Measurements from ENCODE around the gene BCL2.
A peak's percentile ranks its signal among the peaks of the same experiment; 100 is the strongest.

Gene BCL2

DNA sequence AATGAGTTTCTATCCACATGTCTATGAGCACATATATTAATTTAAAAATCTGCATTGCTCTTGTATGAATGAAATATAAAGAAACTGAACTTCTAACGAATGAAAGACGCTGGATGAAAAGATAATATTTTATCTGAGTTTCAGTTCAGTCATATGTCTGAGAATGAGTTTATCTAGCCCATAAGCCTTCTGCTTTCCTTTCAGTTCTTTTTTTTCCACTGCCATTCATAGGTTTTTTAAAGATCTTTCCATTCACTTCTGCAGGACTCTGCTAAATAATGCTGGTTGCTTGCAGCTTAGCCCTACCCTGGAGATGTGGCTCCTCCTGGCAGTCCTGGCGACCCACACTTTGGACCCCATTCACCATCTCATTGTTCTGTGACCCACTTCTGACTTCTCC lies 109.0 kb downstream of the BCL2 start:
- Mint-ChIP-seq H3K4me3 (no peak overlapping the region), H3K36me3 (ENCODE audit: low read depth) (no peaks in the 10 kb centered on the region), H3K9me3 (no peaks in the 10 kb centered on the region), H3K27ac (no peak overlapping the region), H3K27me3 (ENCODE audit: low read depth) (no peaks in the 10 kb centered on the region), H3K4me1 (peaks cover 17% of the 10 kb centered on the region)
- TF ChIP-seq, protein P1, sequence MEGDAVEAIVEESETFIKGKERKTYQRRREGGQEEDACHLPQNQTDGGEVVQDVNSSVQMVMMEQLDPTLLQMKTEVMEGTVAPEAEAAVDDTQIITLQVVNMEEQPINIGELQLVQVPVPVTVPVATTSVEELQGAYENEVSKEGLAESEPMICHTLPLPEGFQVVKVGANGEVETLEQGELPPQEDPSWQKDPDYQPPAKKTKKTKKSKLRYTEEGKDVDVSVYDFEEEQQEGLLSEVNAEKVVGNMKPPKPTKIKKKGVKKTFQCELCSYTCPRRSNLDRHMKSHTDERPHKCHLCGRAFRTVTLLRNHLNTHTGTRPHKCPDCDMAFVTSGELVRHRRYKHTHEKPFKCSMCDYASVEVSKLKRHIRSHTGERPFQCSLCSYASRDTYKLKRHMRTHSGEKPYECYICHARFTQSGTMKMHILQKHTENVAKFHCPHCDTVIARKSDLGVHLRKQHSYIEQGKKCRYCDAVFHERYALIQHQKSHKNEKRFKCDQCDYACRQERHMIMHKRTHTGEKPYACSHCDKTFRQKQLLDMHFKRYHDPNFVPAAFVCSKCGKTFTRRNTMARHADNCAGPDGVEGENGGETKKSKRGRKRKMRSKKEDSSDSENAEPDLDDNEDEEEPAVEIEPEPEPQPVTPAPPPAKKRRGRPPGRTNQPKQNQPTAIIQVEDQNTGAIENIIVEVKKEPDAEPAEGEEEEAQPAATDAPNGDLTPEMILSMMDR (IDR thresholded peaks at IDR 0.05; ENCODE audit: unreplicated experiment in 3 of 3), result no peak

DNA sequence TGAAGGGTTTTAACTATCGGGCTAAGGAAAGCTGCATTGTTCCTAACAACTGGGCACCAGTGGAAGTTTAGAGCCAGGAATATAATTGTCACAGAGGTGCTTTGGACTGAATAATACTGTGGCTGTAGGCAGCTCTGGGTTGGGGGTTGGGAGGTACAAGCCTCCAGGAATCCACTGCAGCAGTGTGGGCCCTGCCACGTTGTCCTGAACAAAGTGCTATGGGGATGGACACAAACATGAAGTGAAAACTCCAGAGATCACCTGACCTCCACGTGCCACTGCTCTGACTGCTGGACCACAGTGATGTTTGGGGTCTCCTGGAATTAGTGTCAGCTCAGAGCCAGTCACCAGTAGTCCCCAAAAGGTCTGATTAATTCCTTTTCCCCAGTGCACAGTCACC lies 110.9 kb downstream of the BCL2 start:
- Mint-ChIP-seq H3K36me3 (ENCODE audit: low read depth) (no peaks in the 10 kb centered on the region), H3K27me3 (ENCODE audit: low read depth) (no peaks in the 10 kb centered on the region), H3K9me3 (no peaks in the 10 kb centered on the region), H3K27ac (peak overlapping the region in 2 of 3 experiments; percentile 23 to 24), H3K4me3 (no peak overlapping the region), H3K4me1 (peaks cover 17% of the 10 kb centered on the region)
- TF ChIP-seq, protein P1 (IDR thresholded peaks at IDR 0.05; ENCODE audit: unreplicated experiment in 3 of 3), result no peak

DNA sequence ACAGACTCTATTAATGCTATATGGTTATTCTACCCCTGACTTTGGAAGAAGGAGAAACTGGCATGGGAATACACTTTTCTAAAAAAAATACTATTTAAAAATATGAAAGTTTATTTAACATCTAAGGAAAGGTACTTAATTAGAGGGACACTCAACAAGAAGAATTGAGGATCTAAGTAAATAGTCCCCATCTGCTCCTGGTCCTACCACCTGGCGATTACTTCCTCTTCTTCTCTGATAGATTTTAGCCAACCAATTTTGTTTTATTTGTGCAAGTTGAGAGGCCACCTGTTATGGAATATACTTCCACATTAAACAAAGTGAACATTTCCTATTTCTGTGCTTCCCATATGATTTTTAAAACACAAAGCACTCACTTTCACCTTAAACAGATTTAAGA lies 111.7 kb downstream of the BCL2 start:
- Mint-ChIP-seq H3K27ac (no peak overlapping the region), H3K36me3 (ENCODE audit: low read depth) (no peaks in the 10 kb centered on the region), H3K9me3 (no peaks in the 10 kb centered on the region), H3K4me3 (no peak overlapping the region), H3K4me1 (peaks cover 17% of the 10 kb centered on the region), H3K27me3 (ENCODE audit: low read depth) (no peaks in the 10 kb centered on the region)
- TF ChIP-seq, protein P1 (IDR thresholded peaks at IDR 0.05; ENCODE audit: unreplicated experiment in 3 of 3), result no peak

DNA sequence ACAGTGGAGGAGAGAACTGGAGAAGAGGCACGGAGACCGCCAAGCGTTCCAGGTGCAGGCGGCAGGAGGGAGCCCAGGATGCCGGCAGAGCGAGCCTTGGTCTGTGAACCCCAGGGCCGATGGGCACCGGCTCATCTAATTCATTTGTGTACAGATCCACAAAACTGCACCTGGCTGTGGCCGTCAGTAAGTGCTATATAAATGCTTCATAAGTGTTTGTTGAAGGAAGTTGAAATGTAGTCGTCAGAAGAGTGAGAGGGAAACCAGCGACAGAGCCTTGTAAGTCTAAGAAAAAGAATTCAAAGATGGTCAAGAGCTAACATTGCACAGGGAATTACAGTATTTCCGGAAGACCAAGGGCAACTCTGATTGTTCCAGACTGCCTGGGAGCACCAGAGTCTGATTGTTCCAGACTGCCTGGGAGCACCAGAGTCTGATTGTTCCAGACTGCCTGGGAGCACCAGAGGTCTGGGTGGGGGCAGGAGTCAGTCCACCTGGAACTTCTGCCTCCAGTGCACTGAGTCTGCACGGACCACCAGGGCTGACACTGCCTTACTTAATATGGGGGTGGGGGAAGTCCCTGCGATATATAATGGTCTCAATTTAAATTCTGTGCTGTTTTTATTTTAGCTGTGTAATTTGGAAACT lies 112.3 kb downstream of the BCL2 start:
- Mint-ChIP-seq H3K4me3 (no peak overlapping the region), H3K9me3 (no peaks in the 10 kb centered on the region), H3K4me1 (peaks cover 17% of the 10 kb centered on the region), H3K36me3 (ENCODE audit: low read depth) (no peaks in the 10 kb centered on the region), H3K27me3 (ENCODE audit: low read depth) (no peaks in the 10 kb centered on the region), H3K27ac (peak overlapping the region in 2 of 3 experiments; percentile 29 to 50)
- TF ChIP-seq, protein P1 (IDR thresholded peaks at IDR 0.05; ENCODE audit: unreplicated experiment in 3 of 3), result no peak

DNA sequence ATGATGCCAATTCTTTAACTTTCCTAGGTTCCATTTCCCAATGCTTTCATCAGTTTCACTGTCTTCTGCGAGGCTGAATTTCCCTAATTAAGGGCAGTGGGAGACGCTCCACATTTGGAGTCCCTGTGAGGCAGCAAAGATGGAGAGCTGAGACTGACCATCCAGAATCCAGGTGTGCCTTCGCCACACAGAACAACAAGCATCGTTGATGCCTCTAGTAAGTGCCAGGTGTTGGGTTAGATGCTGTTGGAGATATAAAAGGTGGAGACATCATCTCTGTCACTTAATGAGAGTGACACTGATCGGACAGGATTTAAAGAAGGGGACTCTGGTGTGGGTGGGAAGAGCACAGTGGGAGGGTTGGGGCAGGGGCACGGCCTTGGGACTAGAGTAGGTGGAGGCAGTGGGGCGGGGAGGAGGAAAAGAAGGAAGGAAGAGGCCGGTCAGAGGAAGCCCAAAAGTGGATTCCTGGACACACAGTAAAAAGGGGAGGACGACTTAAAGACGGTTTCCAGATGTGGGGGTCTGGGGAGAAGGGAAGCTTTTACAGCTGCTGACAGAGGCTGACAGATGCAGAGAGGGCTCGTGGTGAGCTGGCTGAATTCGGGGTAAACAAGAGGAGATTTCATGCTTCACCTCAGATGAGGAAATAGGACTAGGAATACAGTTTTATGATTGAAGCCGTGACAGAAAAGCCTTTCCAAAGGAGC lies 113.0 kb downstream of the BCL2 start:
- H3K4me3 Mint-ChIP-seq, result no peak overlapping the region

More for the DNA sequence above, 113.0 kb downstream of the BCL2 start:
- Mint-ChIP-seq H3K4me1 (peaks cover 17% of the 10 kb centered on the region), H3K36me3 (ENCODE audit: low read depth) (no peaks in the 10 kb centered on the region), H3K27ac (peak overlapping the region in 2 of 3 experiments; percentile 29 to 50), H3K9me3 (no peaks in the 10 kb centered on the region), H3K27me3 (ENCODE audit: low read depth) (no peaks in the 10 kb centered on the region)
- TF ChIP-seq, protein P1 (IDR thresholded peaks at IDR 0.05; ENCODE audit: unreplicated experiment in 3 of 3), result no peak
